ENCODE measurements around the gene GREB1. TPM values are rescaled to one million over a fixed set of nuclear protein-coding genes. Genes with fewer than 3 reads are reported as not detected.

The GREB1 gene
- polyA plus RNA-seq, 5 donors: 10.0 to 18.5 (median 13.2) TPM

- no peak for DNase-seq
These were observed 145.2 kb downstream of the GREB1 start for GRCh38 chr2:11679016-11679415.

- no peak for DNase-seq
These were observed 145.8 kb downstream of the GREB1 start for GRCh38 chr2:11679486-11680181.

- no peak for DNase-seq
These were observed 146.5 kb downstream of the GREB1 start for GRCh38 chr2:11680182-11680900.

GRCh38 chr2:11680901-11681721 lies 147.3 kb downstream of the GREB1 start:
- DNase-seq: no peak

- DNase-seq: no peak
These were observed 148.1 kb downstream of the GREB1 start for GRCh38 chr2:11681722-11682589.

- DNase-seq: no peak
These were observed 148.7 kb downstream of the GREB1 start for GRCh38 chr2:11682590-11682915.

- DNase-seq: no peak
These were observed 149.6 kb downstream of the GREB1 start for GRCh38 chr2:11683476-11683875.

- no peak for DNase-seq
These were observed 150.1 kb downstream of the GREB1 start for GRCh38 chr2:11683966-11684365.

- no peak for DNase-seq
These were observed 151.1 kb downstream of the GREB1 start for GRCh38 chr2:11684894-11685460.

- no peak for DNase-seq
These were observed 152.1 kb downstream of the GREB1 start for GRCh38 chr2:11685906-11686470.

GRCh38 chr2:11687736-11688135 lies 153.9 kb downstream of the GREB1 start:
- DNase-seq: no peak

- peak; percentile 45 to 71 for DNase-seq
These were observed 154.6 kb downstream of the GREB1 start for GRCh38 chr2:11688222-11689069.

- no peak for DNase-seq
These were observed 157.3 kb downstream of the GREB1 start for GRCh38 chr2:11691076-11691660.

Other genes starting within 250 kb of the GREB1 start
- 10 to 100 TPM; 33.1 to 65.9 (median 58.7) TPM for gene ROCK2, start 189.4 kb upstream of the GREB1 start, polyA plus RNA-seq (ENCODE audit: insufficient read depth in 1 of 5, insufficient read length in 5 of 5, low replicate concordance in 1 of 5)
- gene E2F6, start 67.9 kb upstream of the GREB1 start, polyA plus RNA-seq (ENCODE audit: insufficient read depth in 1 of 5, insufficient read length in 5 of 5, low replicate concordance in 1 of 5): 10 to 100 TPM; 18.5 to 21.3 (median 19.2) TPM
- not detected for gene NTSR2, start 136.2 kb downstream of the GREB1 start, polyA plus RNA-seq (ENCODE audit: insufficient read depth in 1 of 5, insufficient read length in 5 of 5, low replicate concordance in 1 of 5)
- 10 to 100 TPM; 16.5 to 23.0 (median 20.4) TPM for gene LPIN1, start 212.6 kb downstream of the GREB1 start, polyA plus RNA-seq (ENCODE audit: insufficient read depth in 1 of 5, insufficient read length in 5 of 5, low replicate concordance in 1 of 5)